ENCODE results near the gene NUAK2. TPM values are rescaled to one million over a fixed set of nuclear protein-coding genes. Genes with fewer than 3 reads are reported as not detected.
A peak's percentile ranks its signal among the peaks of the same experiment; 100 is the strongest.

NUAK2 gene
- total RNA-seq, 2 donors from 2014 or later: 5.1 to 8.6 TPM

DNA sequence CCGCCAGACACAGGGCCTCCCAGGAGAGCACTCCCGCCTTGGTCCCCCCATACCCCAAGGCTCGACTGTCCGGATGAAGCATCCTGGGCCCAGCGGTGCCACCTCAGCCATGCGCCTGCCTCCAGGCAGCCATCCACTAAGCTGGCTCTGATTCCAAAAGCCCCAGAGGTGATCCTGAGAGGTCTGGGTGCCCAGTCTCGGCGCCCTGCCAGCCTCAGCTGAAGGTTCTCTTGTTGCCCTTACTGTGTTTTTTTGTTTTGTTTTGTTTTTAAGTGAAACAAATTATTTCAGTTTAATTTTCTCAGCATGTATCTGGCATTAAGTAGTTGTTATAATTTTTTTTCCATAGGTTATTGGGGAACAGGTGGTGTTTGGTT is 44.9 kb downstream of the NUAK2 start:
- no peak overlapping the region for H3K4me3 Mint-ChIP-seq
- DNase-seq (no peak), ATAC-seq (no peak)
- no peak overlapping the region for H3K27ac Mint-ChIP-seq
- H3K27me3 Mint-ChIP-seq: no peaks in the 10 kb centered on the region
- H3K4me1 Mint-ChIP-seq: peaks cover 31% of the 10 kb centered on the region
- H3K9me3 ChIP-seq (ENCODE audit: control insufficient read depth, low read length, poor library complexity, severe bottlenecking): no peaks in the 10 kb centered on the region
- no peaks in the 10 kb centered on the region for H3K36me3 Mint-ChIP-seq (ENCODE audit: low read depth)

DNA sequence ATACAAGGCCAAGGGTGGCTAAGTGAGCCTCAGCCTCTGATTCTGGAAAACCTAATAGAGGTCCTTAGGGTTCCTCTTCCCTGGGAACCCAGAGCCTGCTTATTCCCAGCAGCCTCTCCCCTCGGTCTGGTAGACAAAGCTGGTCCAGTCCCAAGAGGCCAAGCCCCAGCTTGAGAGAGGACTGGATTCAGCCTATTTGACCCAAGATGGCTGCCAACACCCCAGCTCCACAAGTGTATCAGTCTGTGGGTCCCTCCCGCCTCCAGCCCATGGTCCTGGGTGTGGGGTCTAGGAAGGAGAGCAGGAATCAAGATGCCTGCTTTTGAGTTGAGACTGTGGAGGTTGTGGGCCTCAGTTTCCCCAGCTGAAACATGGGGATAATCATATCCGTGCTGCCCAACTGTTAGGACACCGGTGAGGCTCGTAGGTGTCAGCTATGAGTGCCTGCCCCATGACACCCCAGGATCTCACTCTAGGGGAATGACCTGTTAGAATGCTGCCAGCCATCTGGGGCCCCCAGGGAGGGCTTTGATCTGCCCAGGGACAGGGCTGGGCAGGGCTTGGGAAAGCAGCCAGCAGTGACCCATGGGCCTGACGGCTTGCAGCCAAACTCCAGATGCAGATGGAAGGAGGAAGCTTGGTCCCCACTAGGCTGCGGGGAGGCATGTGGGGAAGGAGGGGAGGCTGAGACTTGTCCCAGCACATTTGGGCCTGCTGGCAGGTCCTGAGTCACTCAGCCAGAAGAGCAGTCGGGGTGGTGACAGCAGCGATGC is 45.4 kb downstream of the NUAK2 start:
- no peak for ATAC-seq
- no peak overlapping the region for H3K27ac Mint-ChIP-seq
- H3K4me3 Mint-ChIP-seq: no peak overlapping the region
- H3K9me3 ChIP-seq (ENCODE audit: control insufficient read depth, low read length, poor library complexity, severe bottlenecking): no peaks in the 10 kb centered on the region
- no peaks in the 10 kb centered on the region for H3K36me3 Mint-ChIP-seq (ENCODE audit: low read depth)
- DNase-seq: no peak
- no peaks in the 10 kb centered on the region for H3K27me3 Mint-ChIP-seq
- peaks cover 31% of the 10 kb centered on the region for H3K4me1 Mint-ChIP-seq

DNA sequence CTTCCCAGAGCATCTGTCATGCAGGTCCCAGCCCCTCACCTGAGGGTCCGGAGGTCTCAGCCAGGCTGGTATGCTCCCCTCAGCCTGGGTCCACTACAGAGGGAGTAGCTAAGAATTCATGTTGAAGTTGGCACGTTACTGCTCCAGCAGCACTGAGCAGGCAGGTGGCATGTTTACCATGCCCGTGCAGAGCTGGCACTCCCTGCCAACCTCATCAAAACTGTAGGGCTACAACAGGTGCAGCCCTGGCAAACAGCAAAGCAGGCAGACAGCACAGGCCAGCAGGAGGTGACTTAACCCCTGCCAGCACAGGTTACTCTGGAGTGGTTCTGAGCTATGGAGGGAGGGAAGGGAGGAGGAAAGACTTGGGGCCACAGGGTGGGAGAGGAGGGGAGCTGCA is 46.4 kb downstream of the NUAK2 start:
- DNase-seq (no peak), ATAC-seq (peak; percentile 69)
- H3K4me1 Mint-ChIP-seq: peaks cover 27% of the 10 kb centered on the region
- no peaks in the 10 kb centered on the region for H3K36me3 Mint-ChIP-seq (ENCODE audit: low read depth)
- peak overlapping the region; percentile 67 for H3K27ac Mint-ChIP-seq
- H3K4me3 Mint-ChIP-seq: no peak overlapping the region
- no peaks in the 10 kb centered on the region for H3K27me3 Mint-ChIP-seq
- no peaks in the 10 kb centered on the region for H3K9me3 ChIP-seq (ENCODE audit: control insufficient read depth, low read length, poor library complexity, severe bottlenecking)

DNA sequence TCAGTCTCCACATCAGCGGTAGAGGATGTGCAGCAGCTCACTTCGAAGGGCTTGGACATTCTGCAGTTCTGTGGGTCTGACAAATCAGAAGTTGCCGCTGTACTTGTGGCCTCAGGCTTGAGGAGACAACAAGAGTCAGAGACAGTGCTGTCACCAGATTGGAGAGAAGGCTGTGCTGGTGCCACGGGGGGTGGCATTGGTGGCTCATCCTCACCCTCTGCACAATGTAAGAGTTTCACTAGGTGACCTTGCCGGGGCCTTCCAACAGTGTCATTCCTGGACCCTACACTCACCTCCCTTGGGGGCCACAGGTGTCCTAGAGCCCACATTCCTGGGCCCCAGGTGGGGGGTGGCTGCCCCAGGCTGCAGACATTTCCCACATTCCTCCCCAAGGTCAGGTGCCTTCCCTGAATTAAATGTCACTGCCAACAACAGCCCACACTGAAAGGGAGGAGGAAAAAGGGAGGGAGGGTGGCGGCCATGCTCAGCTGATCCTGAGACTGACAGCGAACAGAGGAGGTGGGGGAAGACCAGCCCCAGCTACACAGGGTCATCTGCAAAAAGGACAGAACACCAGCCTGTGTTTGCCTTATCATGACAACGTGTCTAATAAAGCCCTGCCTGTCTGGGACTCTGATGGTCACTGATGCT is 47.4 kb downstream of the NUAK2 start:
- no peaks in the 10 kb centered on the region for H3K36me3 Mint-ChIP-seq (ENCODE audit: low read depth)
- DNase-seq (no peak), ATAC-seq (peak; percentile 4)
- H3K9me3 ChIP-seq (ENCODE audit: control insufficient read depth, low read length, poor library complexity, severe bottlenecking): no peaks in the 10 kb centered on the region
- H3K4me3 Mint-ChIP-seq: no peak overlapping the region
- peaks cover 24% of the 10 kb centered on the region for H3K4me1 Mint-ChIP-seq
- no peak overlapping the region for H3K27ac Mint-ChIP-seq
- no peaks in the 10 kb centered on the region for H3K27me3 Mint-ChIP-seq

DNA sequence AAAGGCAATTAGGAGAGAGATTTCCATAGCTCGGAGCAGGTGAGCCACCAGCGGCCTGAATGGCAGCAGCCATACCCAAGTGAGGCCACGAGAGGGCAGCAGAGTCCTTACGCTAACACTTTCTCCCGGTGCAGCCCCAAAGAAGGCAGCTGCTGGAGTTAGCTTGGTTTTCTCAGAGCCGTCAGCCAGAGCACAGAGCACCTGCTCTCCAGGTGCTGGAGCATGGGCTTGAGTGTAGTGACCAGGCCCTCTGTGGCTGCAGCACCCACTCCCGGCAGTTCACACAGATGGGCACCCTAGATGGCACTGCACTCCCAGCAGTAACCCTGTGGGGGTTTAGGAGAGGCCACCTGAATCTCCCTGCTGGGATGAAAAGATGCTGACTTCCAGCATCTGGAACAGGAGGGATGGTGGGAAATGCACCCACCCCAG is 48.0 kb downstream of the NUAK2 start:
- Mint-ChIP-seq H3K36me3 (ENCODE audit: low read depth) (no peaks in the 10 kb centered on the region), H3K27me3 (no peaks in the 10 kb centered on the region), H3K4me3 (peak overlapping the region; percentile 9), H3K27ac (peak overlapping the region; percentile 27), H3K4me1 (peaks cover 22% of the 10 kb centered on the region)
- ATAC-seq (peak; percentile 94), DNase-seq (peak; percentile 70 to 81 (median 72))
- H3K9me3 ChIP-seq (ENCODE audit: control insufficient read depth, low read length, poor library complexity, severe bottlenecking): no peaks in the 10 kb centered on the region

DNA sequence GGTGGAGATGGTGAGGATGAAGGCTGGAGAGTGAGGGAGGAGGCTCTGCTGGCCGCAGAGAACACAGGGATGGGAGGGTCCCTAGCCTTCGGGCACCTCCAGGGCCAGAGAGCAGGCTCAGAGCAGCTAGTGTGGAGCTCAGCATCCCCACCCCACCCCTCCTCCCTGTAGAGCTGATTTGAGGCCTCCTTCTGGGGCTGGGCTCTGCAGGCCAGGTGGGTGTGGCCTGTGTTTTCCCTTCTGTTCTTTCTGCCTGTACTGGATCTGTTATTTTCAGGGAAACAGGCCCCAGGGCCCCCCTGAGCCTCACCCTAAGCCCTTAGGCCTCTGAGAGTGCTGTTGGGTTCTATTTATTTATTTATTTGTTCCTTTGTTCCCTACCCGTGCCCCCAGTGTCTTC is 49.0 kb downstream of the NUAK2 start:
- H3K9me3 ChIP-seq (ENCODE audit: control insufficient read depth, low read length, poor library complexity, severe bottlenecking): no peaks in the 10 kb centered on the region
- Mint-ChIP-seq H3K36me3 (ENCODE audit: low read depth) (no peaks in the 10 kb centered on the region), H3K4me3 (no peak overlapping the region), H3K27me3 (no peaks in the 10 kb centered on the region), H3K4me1 (peaks cover 18% of the 10 kb centered on the region), H3K27ac (no peak overlapping the region)
- ATAC-seq (no peak), DNase-seq (no peak)

DNA sequence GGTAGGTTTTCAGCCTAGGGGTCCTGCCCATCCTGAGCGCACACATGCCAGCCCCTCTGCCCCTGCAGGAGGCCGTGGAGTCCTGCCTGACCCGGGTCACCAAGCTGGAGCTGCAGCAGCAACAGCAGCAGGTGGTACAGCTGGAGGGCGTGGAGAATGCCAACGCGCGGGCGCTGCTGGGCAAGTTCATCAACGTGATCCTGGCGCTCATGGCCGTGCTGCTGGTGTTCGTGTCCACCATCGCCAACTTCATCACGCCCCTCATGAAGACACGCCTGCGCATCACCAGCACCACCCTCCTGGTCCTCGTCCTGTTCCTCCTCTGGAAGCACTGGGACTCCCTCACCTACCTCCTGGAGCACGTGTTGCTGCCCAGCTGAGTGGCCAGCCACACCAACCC is 49.8 kb downstream of the NUAK2 start:
- DNase-seq (no peak), ATAC-seq (no peak)
- H3K9me3 ChIP-seq (ENCODE audit: control insufficient read depth, low read length, poor library complexity, severe bottlenecking): no peaks in the 10 kb centered on the region
- Mint-ChIP-seq H3K4me3 (no peak overlapping the region), H3K27me3 (peaks cover 2% of the 10 kb centered on the region), H3K4me1 (peaks cover 16% of the 10 kb centered on the region), H3K27ac (no peak overlapping the region), H3K36me3 (ENCODE audit: low read depth) (no peaks in the 10 kb centered on the region)

DNA sequence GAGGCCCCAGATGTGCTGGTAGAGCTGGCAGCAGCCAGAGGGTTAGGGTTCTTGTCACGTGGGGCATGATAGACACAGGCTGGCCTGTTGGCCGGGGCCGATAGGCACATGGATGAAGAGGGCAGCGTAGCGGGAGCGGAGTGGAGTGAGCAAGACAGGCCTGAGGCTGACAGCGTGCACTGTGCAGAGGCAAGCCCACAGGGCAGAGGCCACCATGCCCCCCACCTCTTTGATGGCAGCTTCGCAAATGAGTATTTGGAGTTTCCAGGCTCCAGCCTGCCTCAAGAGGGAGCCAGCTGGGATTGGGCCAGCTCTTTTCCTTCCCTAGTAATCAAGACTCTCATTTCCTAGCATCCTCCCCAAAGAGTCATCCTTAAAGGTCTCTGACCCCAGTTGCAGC is 50.3 kb downstream of the NUAK2 start:
- no peak overlapping the region for H3K4me3 Mint-ChIP-seq
- peaks cover 15% of the 10 kb centered on the region for H3K4me1 Mint-ChIP-seq
- no peak for ATAC-seq
- no peak overlapping the region for H3K27ac Mint-ChIP-seq
- H3K9me3 ChIP-seq (ENCODE audit: control insufficient read depth, low read length, poor library complexity, severe bottlenecking): no peaks in the 10 kb centered on the region
- no peaks in the 10 kb centered on the region for H3K36me3 Mint-ChIP-seq (ENCODE audit: low read depth)
- peaks cover 4% of the 10 kb centered on the region for H3K27me3 Mint-ChIP-seq
- no peak for DNase-seq

DNA sequence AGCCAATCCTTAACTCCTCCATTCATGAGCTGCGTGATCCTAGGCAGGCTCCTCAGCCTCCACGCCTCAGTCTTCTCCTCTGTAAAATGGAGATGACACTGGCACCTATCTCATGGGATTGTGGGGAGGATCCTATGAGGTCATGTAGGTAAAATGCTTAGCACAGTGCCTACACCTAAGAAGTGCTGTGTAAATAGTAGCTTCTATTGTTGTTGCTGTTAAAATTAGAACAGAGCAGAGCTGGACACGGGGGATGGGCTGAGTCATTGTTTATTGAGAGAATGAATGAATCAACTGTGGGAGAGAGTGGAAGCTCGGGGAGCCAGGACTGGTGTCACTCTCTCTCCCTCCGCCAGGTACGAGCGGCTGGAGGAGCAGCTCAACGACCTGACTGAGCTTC is 50.8 kb downstream of the NUAK2 start:
- DNase-seq (no peak), ATAC-seq (no peak)
- no peak overlapping the region for H3K27ac Mint-ChIP-seq
- no peaks in the 10 kb centered on the region for H3K9me3 ChIP-seq (ENCODE audit: control insufficient read depth, low read length, poor library complexity, severe bottlenecking)
- H3K4me3 Mint-ChIP-seq: no peak overlapping the region
- H3K27me3 Mint-ChIP-seq: peaks cover 4% of the 10 kb centered on the region
- no peaks in the 10 kb centered on the region for H3K36me3 Mint-ChIP-seq (ENCODE audit: low read depth)
- peaks cover 14% of the 10 kb centered on the region for H3K4me1 Mint-ChIP-seq

DNA sequence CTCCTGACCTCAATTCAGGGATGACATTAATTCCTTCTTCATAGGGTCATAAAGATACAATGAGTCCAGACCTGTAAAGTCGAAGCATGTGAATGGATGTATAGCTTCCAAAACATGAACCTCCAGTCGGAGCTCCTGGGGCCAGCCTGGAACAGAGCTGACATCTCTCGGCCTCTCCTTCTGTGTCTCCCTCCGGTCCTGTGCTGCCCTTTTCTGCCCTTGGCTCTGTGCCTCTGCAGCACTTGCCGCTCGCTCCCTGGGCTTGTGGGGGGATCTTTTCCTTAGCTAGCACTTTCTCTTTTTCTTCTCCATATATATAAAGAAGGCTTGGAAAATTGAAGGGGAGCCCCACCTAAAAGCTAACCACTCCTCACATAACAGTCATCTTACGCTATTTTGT is 51.3 kb downstream of the NUAK2 start:
- Mint-ChIP-seq H3K27me3 (peaks cover 4% of the 10 kb centered on the region), H3K27ac (no peak overlapping the region), H3K36me3 (ENCODE audit: low read depth) (no peaks in the 10 kb centered on the region), H3K4me3 (no peak overlapping the region), H3K4me1 (peaks cover 10% of the 10 kb centered on the region)
- H3K9me3 ChIP-seq (ENCODE audit: control insufficient read depth, low read length, poor library complexity, severe bottlenecking): no peaks in the 10 kb centered on the region
- DNase-seq (no peak), ATAC-seq (no peak)

DNA sequence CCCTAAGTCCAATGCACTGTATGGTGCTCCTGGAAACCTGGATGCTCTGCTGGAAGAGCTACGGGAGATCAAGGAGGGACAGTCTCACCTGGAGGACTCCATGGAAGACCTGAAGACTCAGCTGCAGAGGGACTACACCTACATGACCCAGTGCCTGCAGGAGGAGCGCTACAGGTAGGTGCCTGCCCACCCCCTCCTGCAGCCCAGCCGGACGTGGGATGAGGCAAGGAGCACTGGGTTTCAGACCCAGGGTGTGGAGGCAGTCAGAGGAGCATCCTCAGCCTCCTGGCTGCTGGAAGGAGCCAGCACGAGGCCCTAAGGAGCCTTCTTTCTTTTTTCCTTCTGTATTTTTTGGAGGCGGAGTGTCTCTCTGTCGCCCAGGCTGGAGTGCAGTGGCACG is 51.8 kb downstream of the NUAK2 start:
- Mint-ChIP-seq H3K36me3 (ENCODE audit: low read depth) (no peaks in the 10 kb centered on the region), H3K27ac (no peak overlapping the region), H3K27me3 (peaks cover 4% of the 10 kb centered on the region), H3K4me1 (peaks cover 7% of the 10 kb centered on the region), H3K4me3 (no peak overlapping the region)
- DNase-seq (no peak), ATAC-seq (no peak)
- H3K9me3 ChIP-seq (ENCODE audit: control insufficient read depth, low read length, poor library complexity, severe bottlenecking): no peaks in the 10 kb centered on the region

DNA sequence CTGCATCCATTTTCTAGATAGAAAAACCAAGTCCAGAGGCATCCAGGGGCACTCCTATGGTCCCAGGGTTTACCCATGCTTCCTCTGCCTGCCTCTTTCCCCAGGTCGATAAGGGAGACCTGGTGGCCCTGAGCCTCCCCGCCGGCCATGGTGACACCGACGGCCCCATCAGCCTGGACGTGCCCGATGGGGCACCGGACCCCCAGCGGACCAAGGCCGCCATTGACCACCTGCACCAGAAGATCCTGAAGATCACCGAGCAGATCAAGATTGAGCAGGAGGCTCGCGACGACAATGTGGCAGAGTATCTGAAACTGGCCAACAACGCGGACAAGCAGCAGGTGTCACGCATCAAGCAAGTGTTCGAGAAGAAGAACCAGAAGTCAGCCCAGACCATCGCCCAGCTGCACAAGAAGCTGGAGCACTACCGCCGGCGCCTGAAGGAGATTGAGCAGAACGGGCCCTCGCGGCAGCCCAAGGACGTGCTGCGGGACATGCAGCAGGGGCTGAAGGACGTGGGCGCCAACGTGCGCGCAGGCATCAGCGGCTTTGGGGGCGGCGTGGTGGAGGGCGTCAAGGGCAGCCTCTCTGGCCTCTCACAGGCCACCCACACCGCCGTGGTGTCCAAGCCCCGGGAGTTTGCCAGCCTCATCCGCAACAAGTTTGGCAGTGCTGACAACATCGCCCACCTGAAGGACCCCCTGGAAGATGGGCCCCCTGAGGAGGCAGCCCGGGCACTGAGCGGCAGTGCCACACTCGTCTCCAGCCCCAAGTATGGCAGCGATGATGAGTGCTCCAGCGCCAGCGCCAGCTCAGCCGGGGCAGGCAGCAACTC is 52.5 kb downstream of the NUAK2 start:
- no peak for ATAC-seq
- DNase-seq: no peak
- H3K27ac Mint-ChIP-seq: no peak overlapping the region
- H3K36me3 Mint-ChIP-seq (ENCODE audit: low read depth): no peaks in the 10 kb centered on the region
- H3K4me1 Mint-ChIP-seq: peaks cover 5% of the 10 kb centered on the region
- H3K27me3 Mint-ChIP-seq: peaks cover 4% of the 10 kb centered on the region
- no peak overlapping the region for H3K4me3 Mint-ChIP-seq
- no peaks in the 10 kb centered on the region for H3K9me3 ChIP-seq (ENCODE audit: control insufficient read depth, low read length, poor library complexity, severe bottlenecking)

DNA sequence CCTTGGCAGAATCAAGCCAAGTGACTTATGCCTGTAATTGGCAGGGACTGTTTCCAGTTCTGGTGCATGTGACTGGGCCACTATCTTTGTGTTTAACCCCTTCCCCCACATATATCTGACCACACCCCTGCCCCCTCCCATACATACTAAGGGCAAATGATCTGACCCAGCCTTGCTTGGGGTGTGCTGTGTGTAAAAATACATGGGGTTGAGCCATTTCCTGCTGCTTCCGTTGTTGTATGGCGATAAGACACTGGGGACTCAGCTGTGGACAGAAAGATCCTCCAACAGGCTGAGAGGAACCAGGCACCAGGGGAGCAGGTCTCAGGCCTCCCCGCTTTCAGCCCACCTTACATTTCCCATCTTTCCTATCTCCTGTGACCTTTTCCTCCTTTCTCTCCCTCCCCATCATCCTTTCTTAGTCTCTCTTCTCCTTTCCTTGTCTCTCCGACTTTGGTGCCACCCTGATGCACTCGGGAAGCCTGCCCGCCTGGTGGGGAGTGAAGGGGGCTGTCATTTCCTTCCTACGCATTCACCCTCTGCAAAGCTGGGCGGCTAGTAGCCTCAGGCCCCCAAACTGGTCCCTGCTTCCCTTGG is 54.1 kb downstream of the NUAK2 start:
- Mint-ChIP-seq H3K27me3 (peaks cover 4% of the 10 kb centered on the region), H3K36me3 (ENCODE audit: low read depth) (no peaks in the 10 kb centered on the region), H3K27ac (no peak overlapping the region), H3K4me3 (no peak overlapping the region), H3K4me1 (no peaks in the 10 kb centered on the region)
- no peaks in the 10 kb centered on the region for H3K9me3 ChIP-seq (ENCODE audit: control insufficient read depth, low read length, poor library complexity, severe bottlenecking)
- ATAC-seq (no peak), DNase-seq (no peak)

Measured in T-helper 17 cell (primary cell).